Measurements from ENCODE around the gene FAM83D. TPM values are rescaled to one million over a fixed set of nuclear protein-coding genes. Genes with fewer than 3 reads are reported as not detected.

Gene FAM83D
- total and polyA plus RNA-seq, 2 of the 4 experiments (the other 2 are of a cell fraction) = 20.4 to 26.4 TPM

- H3K36me3 ChIP-seq (ENCODE audit: control insufficient read depth, insufficient read depth, low read length) = peaks cover 12% of the 10 kb centered on the region
Observed at GRCh38 chr20:38947931-38948362, 21.7 kb downstream of the FAM83D start.

More at GRCh38 chr20:38947931-38948362, 21.7 kb downstream of the FAM83D start:
- ATAC-seq (ENCODE audit: low read depth) (no peak), DNase-seq (no peak)
- Histone ChIP-seq H3K9me1 (ENCODE audit: insufficient read depth, low read length) (peaks cover 13% of the 10 kb centered on the region), H4K8ac (ENCODE audit: low read depth in 2 of 2, low read length in 2 of 2) (no peak overlapping the region), H3K4ac (ENCODE audit: low read depth, low read length) (no peak overlapping the region), H3K14ac (replicated peaks; ENCODE audit: low read depth, low read length) (no peak overlapping the region), H3K9ac (ENCODE audit: low read depth, low read length) (no peak overlapping the region), H2BK120ac (ENCODE audit: low read depth, low read length) (no peak overlapping the region), H2AK9ac (replicated peaks; ENCODE audit: low read depth, low read length, poor library complexity) (no peak overlapping the region), H2BK20ac (ENCODE audit: low read depth, low read length) (no peak overlapping the region), H2BK15ac (ENCODE audit: low read depth, low read length) (no peak overlapping the region), H3K4me2 (ENCODE audit: low read depth, low read length) (no peak overlapping the region), H2AK5ac (ENCODE audit: low read depth, low read length) (no peak overlapping the region), H4K20me1 (ENCODE audit: insufficient read depth, low read length) (no peaks in the 10 kb centered on the region), H3K27ac (ENCODE audit: insufficient read depth, low read length) (no peak overlapping the region), H3K23ac (ENCODE audit: low read depth, low read length) (no peak overlapping the region), H3K4me1 (ENCODE audit: control insufficient read depth, insufficient read depth, low read length) (no peaks in the 10 kb centered on the region), H3K27me3 (ENCODE audit: control insufficient read depth, insufficient read depth, low read length) (no peaks in the 10 kb centered on the region), H3K79me1 (ENCODE audit: low read depth in 1 of 2, low read length in 2 of 2) (peaks cover 36 to 37% of the 10 kb centered on the region in 2 experiments), H4K5ac (ENCODE audit: low read depth, low read length) (no peak overlapping the region), H3K56ac (ENCODE audit: extremely low read depth, insufficient read depth, low read length) (no peak overlapping the region), H3K9me3 (ENCODE audit: control insufficient read depth, insufficient read depth, low read length) (no peaks in the 10 kb centered on the region), H2BK5ac (ENCODE audit: low read depth, low read length, poor library complexity, severe bottlenecking) (no peak overlapping the region), H3K18ac (ENCODE audit: low read depth, low read length) (no peak overlapping the region), H3K4me3 (ENCODE audit: insufficient read depth, low read depth, low read length) (no peak overlapping the region), H4K91ac (ENCODE audit: insufficient read depth, low read depth, low read length) (no peak overlapping the region), H2AFZ (replicated peaks; ENCODE audit: low read length, poor library complexity) (no peak overlapping the region)
- WGBS, 2 experiments (ENCODE audit: extremely low coverage in 2 of 2, insufficient read length in 1 of 2) = 75% methylated on average over 1 of the region's 7 CpGs; no CpG with 5 or more reads in 1 of the 2 experiments
- no TSS peak for BruUV-seq (replicated peaks)
- no peak for TF ChIP-seq RAD21 (IDR thresholded peaks at IDR 0.05; ENCODE audit: low read length)
- no peak for TF ChIP-seq MAZ (IDR thresholded peaks at IDR 0.05; ENCODE audit: borderline replicate concordance, low read depth, low read length)
- no peak for TF ChIP-seq MXI1 (IDR thresholded peaks at IDR 0.05; ENCODE audit: borderline replicate concordance, low read depth, low read length)
- TF ChIP-seq CEBPB (IDR thresholded peaks at IDR 0.05; ENCODE audit: low read depth, low read length) = no peak
- no peak for TF ChIP-seq USF2 (IDR thresholded peaks at IDR 0.05; ENCODE audit: low read depth, low read length)
- no peak for TF ChIP-seq RFX5 (IDR thresholded peaks at IDR 0.05; ENCODE audit: low read depth, low read length)
- in situ Hi-C loops (cut with MboI; ENCODE audit: low sequenced_read_pairs) (no loop called here), intact Hi-C loops (cut with micrococcal nuclease) (no loop called here), dilution Hi-C loops (cut with HindIII; ENCODE audit: low sequenced_read_pairs, unreplicated experiment) (no loop called here)
- POLR2A ChIA-PET (ENCODE audit: unreplicated experiment) = no interaction called here
- CTCF ChIA-PET = interaction anchor here (0.5 kb wide), 1 partner anchor 107 kb away, joined by 4 read pairs; no protein-coding TSS in a partner anchor

Data from IMR-90 (cell line).